Skin epidermis (tissue), 12 donors: ENCODE measurements around the gene RAC2.
A peak's percentile ranks its signal among the peaks of the same experiment; 100 is the strongest.

ENCODE experiments used
- H3K27ac ChIP-seq, 21 experiments: fragments of 200-600 bp; sonication (generic) in 11 of 21; one replicate each; pipeline ENCODE4 v1.5.0; 2020; ENCODE audit warnings: mild to moderate bottlenecking in 3 of 21, inconsistent platforms in 2 of 21, moderate library complexity in 2 of 21
- H3K4me3 ChIP-seq, 7 experiments: fragments of 200-600 bp; sonication (generic) in 2 of 7; one replicate each; pipeline ENCODE4 v1.5.0; 2020; ENCODE audit warnings: inconsistent platforms in 2 of 7, mild to moderate bottlenecking in 2 of 7, moderate library complexity in 1 of 7

RAC2 gene

GRCh38 chr22:37226087-37226486, 18.0 kb downstream of the RAC2 start:
- H3K27ac ChIP-seq, result no peak overlapping the region

GRCh38 chr22:37225481-37225880, 18.6 kb downstream of the RAC2 start:
- Histone ChIP-seq H3K4me3 (no peak overlapping the region), H3K27ac (peak overlapping the region in 1 of 21 experiments; percentile 27)

More at GRCh38 chr22:37226087-37226486, 18.0 kb downstream of the RAC2 start:
- H3K4me3 ChIP-seq, result no peak overlapping the region

GRCh38 chr22:37224757-37225420, 19.2 kb downstream of the RAC2 start:
- peak overlapping the region in 4 of 21 experiments; percentile 8 to 70 (median 46) for H3K27ac ChIP-seq

GRCh38 chr22:37223965-37224551, 20.0 kb downstream of the RAC2 start:
- Histone ChIP-seq H3K4me3 (no peak overlapping the region), H3K27ac (peak overlapping the region in 7 of 21 experiments; percentile 8 to 84 (median 64))

More at GRCh38 chr22:37224757-37225420, 19.2 kb downstream of the RAC2 start:
- no peak overlapping the region for H3K4me3 ChIP-seq

GRCh38 chr22:37222440-37222971, 21.6 kb downstream of the RAC2 start:
- H3K27ac ChIP-seq, result peak overlapping the region in 13 of 21 experiments; percentile 24 to 84 (median 70)

GRCh38 chr22:37221424-37222333, 22.4 kb downstream of the RAC2 start:
- H3K4me3 ChIP-seq, result no peak overlapping the region
- H3K27ac ChIP-seq, result peak overlapping the region in 13 of 21 experiments; percentile 24 to 84 (median 70)

More at GRCh38 chr22:37222440-37222971, 21.6 kb downstream of the RAC2 start:
- H3K4me3 ChIP-seq, result no peak overlapping the region

GRCh38 chr22:37220543-37220981, 23.5 kb downstream of the RAC2 start:
- H3K4me3 ChIP-seq, result no peak overlapping the region
- peak overlapping the region in 8 of 21 experiments; percentile 2 to 84 (median 80) for H3K27ac ChIP-seq

- peak overlapping the region in 8 of 21 experiments; percentile 7 to 84 (median 80) for H3K27ac ChIP-seq
- H3K4me3 ChIP-seq, result no peak overlapping the region
These were observed 24.5 kb downstream of the RAC2 start for GRCh38 chr22:37219533-37219932.

- Histone ChIP-seq H3K27ac (peak overlapping the region in 10 of 21 experiments; percentile 7 to 84 (median 76)), H3K4me3 (no peak overlapping the region)
These were observed 25.2 kb downstream of the RAC2 start for GRCh38 chr22:37218771-37219411.

GRCh38 chr22:37218399-37218770, 25.7 kb downstream of the RAC2 start:
- H3K4me3 ChIP-seq, result no peak overlapping the region
- H3K27ac ChIP-seq, result peak overlapping the region in 8 of 21 experiments; percentile 13 to 84 (median 76)

GRCh38 chr22:37215890-37216289, 28.2 kb downstream of the RAC2 start:
- no peak overlapping the region for H3K27ac ChIP-seq
- no peak overlapping the region for H3K4me3 ChIP-seq

- H3K4me3 ChIP-seq, result no peak overlapping the region
- no peak overlapping the region for H3K27ac ChIP-seq
These were observed 29.4 kb downstream of the RAC2 start for GRCh38 chr22:37214731-37215030.

- no peak overlapping the region for H3K27ac ChIP-seq
- H3K4me3 ChIP-seq, result no peak overlapping the region
These were observed 29.9 kb downstream of the RAC2 start for GRCh38 chr22:37213941-37214730.

- Histone ChIP-seq H3K4me3 (no peak overlapping the region), H3K27ac (no peak overlapping the region)
These were observed 30.7 kb downstream of the RAC2 start for GRCh38 chr22:37213218-37213855.

GRCh38 chr22:37212174-37212906, 31.7 kb downstream of the RAC2 start, which contains the start of gene SSTR3:
Gene SSTR3 (minus strand): TSS chr22:37212477. CDS start chr22:37207803, 4,674 bp downstream.
- Histone ChIP-seq H3K4me3 (no peak within 1 kb of the TSS), H3K27ac (no peak within 1 kb of the TSS)

GRCh38 chr22:37211866-37212173, 32.2 kb downstream of the RAC2 start:
- Histone ChIP-seq H3K27ac (no peak overlapping the region), H3K4me3 (no peak overlapping the region)

- H3K4me3 ChIP-seq, result no peak overlapping the region
- H3K27ac ChIP-seq, result no peak overlapping the region
These were observed 32.8 kb downstream of the RAC2 start for GRCh38 chr22:37211075-37211865.
